ENCODE data around the gene SORCS2.

- TF ChIP-seq POLR2A (IDR thresholded peaks at IDR 0.05; ENCODE audit: control extremely low read depth in 1 of 2, low read depth in 2 of 2, low read length in 2 of 2), result no peak
- no peak for TF ChIP-seq SAP30 (IDR thresholded peaks at IDR 0.05; ENCODE audit: insufficient read depth, insufficient replicate concordance, low read length)
- TF ChIP-seq GABPA (IDR thresholded peaks at IDR 0.05; ENCODE audit: borderline replicate concordance, insufficient read depth, low read length), result no peak
- TF ChIP-seq RAD21 (IDR thresholded peaks at IDR 0.05 in 1 of 2, conservative IDR thresholded peaks at IDR 0.05 in 1 of 2; ENCODE audit: low read depth in 2 of 2, low read length in 2 of 2), result no peak
- TF ChIP-seq SP4 (IDR thresholded peaks at IDR 0.05; ENCODE audit: low read length), result no peak
- no peak for TF ChIP-seq EP300 (IDR thresholded peaks at IDR 0.05; ENCODE audit: borderline replicate concordance in 1 of 2, low read depth in 2 of 2, low read length in 2 of 2)
- no peak for TF ChIP-seq TAF1 (IDR thresholded peaks at IDR 0.05; ENCODE audit: low read depth, low read length)
- no peak for TF ChIP-seq HDAC2 (IDR thresholded peaks at IDR 0.05; ENCODE audit: borderline replicate concordance in 1 of 2, low read depth in 2 of 2, low read length in 2 of 2)
- TF ChIP-seq CTCF (IDR thresholded peaks at IDR 0.05; ENCODE audit: control extremely low read depth in 1 of 3, insufficient read depth in 1 of 3, low read depth in 1 of 3, low read length in 3 of 3), result no peak
- no peak for TF ChIP-seq MAX (IDR thresholded peaks at IDR 0.05)
- no peak for TF ChIP-seq CHD7 (IDR thresholded peaks at IDR 0.05; ENCODE audit: insufficient replicate concordance, low read length)
These were observed 86.6 kb downstream of the SORCS2 start for GRCh38 chr4:7278981-7279380.
